Neutrophil (primary cell): Measurements from ENCODE around the gene TPPP.
"Not testable (repeated sequence)": the region's sequence is repeated elsewhere in the genome, so short reads cannot be mapped to it uniquely, and the experiment has no call there.

Source experiments
- H3K27ac ChIP-seq: fragments of 200-600 bp; sonication (generic); 2 replicates; pipeline ENCODE4 v1.5.1; 2016; ENCODE audit warnings: mild to moderate bottlenecking, moderate library complexity
- H3K27me3 ChIP-seq: fragments of 200-600 bp; sonication (generic); 2 replicates; pipeline ENCODE4 v1.6.0; 2016; ENCODE audit warnings: mild to moderate bottlenecking
- H3K36me3 ChIP-seq: fragments of 200-600 bp; sonication (generic); 2 replicates; pipeline ENCODE4 v1.5.1; 2017
- H3K4me1 ChIP-seq, 2 experiments: fragments of 200-600 bp in 1 of 2; sonication (generic) in 1 of 2; 1 replicate in 1 of 2; 2 replicates in 1 of 2; pipeline versions ENCODE4 v1.5.1 to v1.6.1; 2013 to 2016; ENCODE audit warnings: low read depth in 1 of 2, low read length in 1 of 2, mild to moderate bottlenecking in 1 of 2, moderate library complexity in 1 of 2; ENCODE audit not compliant: control insufficient read depth in 1 of 2, insufficient read depth in 1 of 2
- H3K4me3 ChIP-seq, 2 experiments: fragments of 200-600 bp in 1 of 2; sonication (generic) in 1 of 2; 1 replicate in 1 of 2; 2 replicates in 1 of 2; pipeline ENCODE4 v1.5.1; 2013 to 2016; ENCODE audit warnings: low read depth in 1 of 2, low read length in 1 of 2, mild to moderate bottlenecking in 1 of 2, moderate library complexity in 1 of 2
- H3K9me3 ChIP-seq: fragments of 200-600 bp; sonication (generic); 2 replicates; pipeline ENCODE4 v1.5.1; 2016
- CTCF ChIP-seq: fragments of 200-600 bp; sonication (generic); IDR thresholded peaks from 2 replicates; pipeline ENCODE4 v1.5.1; 2016; ENCODE audit warnings: antibody characterized with exemption

The TPPP gene

GRCh38 chr5:636951-637350 lies 56.2 kb downstream of the TPPP start:
- Histone ChIP-seq H3K27me3 (no peaks in the 10 kb centered on the region), H3K4me3 (no peak overlapping the region), H3K9me3 (no peaks in the 10 kb centered on the region), H3K27ac (no peak overlapping the region), H3K4me1 (no peaks in the 10 kb centered on the region), H3K36me3 (peaks cover 63% of the 10 kb centered on the region)
- no peak for TF ChIP-seq CTCF

GRCh38 chr5:635306-636055 lies 57.7 kb downstream of the TPPP start:
- no peaks in the 10 kb centered on the region for H3K4me1 ChIP-seq
- peaks cover 50% of the 10 kb centered on the region for H3K36me3 ChIP-seq
- no peak for TF ChIP-seq CTCF
- no peak overlapping the region for H3K4me3 ChIP-seq
- no peaks in the 10 kb centered on the region for H3K9me3 ChIP-seq
- no peak overlapping the region for H3K27ac ChIP-seq
- H3K27me3 ChIP-seq, result no peaks in the 10 kb centered on the region

- no peak for TF ChIP-seq CTCF
- H3K36me3 ChIP-seq, result peaks cover 39% of the 10 kb centered on the region
- H3K9me3 ChIP-seq, result no peaks in the 10 kb centered on the region
- no peaks in the 10 kb centered on the region for H3K4me1 ChIP-seq
- no peak overlapping the region for H3K27ac ChIP-seq
- no peaks in the 10 kb centered on the region for H3K27me3 ChIP-seq
- no peak overlapping the region for H3K4me3 ChIP-seq
Measured at GRCh38 chr5:634191-634590, 59.0 kb downstream of the TPPP start.

GRCh38 chr5:633501-633955 lies 59.6 kb downstream of the TPPP start:
- H3K4me1 ChIP-seq, result no peaks in the 10 kb centered on the region
- no peak for TF ChIP-seq CTCF
- no peak overlapping the region for H3K27ac ChIP-seq

GRCh38 chr5:628351-629205 lies 64.6 kb downstream of the TPPP start:
- not testable (repeated sequence) for H3K4me3 ChIP-seq, H3K9me3 ChIP-seq, H3K27ac ChIP-seq, H3K27me3 ChIP-seq, H3K4me1 ChIP-seq
- H3K36me3 ChIP-seq, result peaks cover 32% of the 10 kb centered on the region

More at GRCh38 chr5:633501-633955, 59.6 kb downstream of the TPPP start:
- no peaks in the 10 kb centered on the region for H3K9me3 ChIP-seq
- peaks cover 32% of the 10 kb centered on the region for H3K36me3 ChIP-seq
- no peaks in the 10 kb centered on the region for H3K27me3 ChIP-seq
- no peak overlapping the region for H3K4me3 ChIP-seq

GRCh38 chr5:627840-628239 lies 65.3 kb downstream of the TPPP start:
- Histone ChIP-seq H3K4me1 (no peaks in the 10 kb centered on the region), H3K27ac (no peak overlapping the region), H3K36me3 (peaks cover 35% of the 10 kb centered on the region), H3K27me3 (no peaks in the 10 kb centered on the region), H3K4me3 (no peak overlapping the region), H3K9me3 (no peaks in the 10 kb centered on the region)
- no peak for TF ChIP-seq CTCF
